ENCODE results near the gene DDX27. TPM values are rescaled to one million over a fixed set of nuclear protein-coding genes. Genes with fewer than 3 reads are reported as not detected.

The DDX27 gene
- total RNA-seq, 1 donor from 2014 or later, result 27.8 TPM

GRCh38 chr20:49199729-49200293 is 19.4 kb upstream of the DDX27 start:
- ATAC-seq, result no peak

GRCh38 chr20:49203011-49203410 is 16.2 kb upstream of the DDX27 start:
- intact Hi-C loops (cut with DNase I), result no loop called here
- Histone ChIP-seq H3K4me3 (no peak overlapping the region), H3K27me3 (ENCODE audit: low read depth) (no peaks in the 10 kb centered on the region), H3K4me1 (no peaks in the 10 kb centered on the region), H3K27ac (no peak overlapping the region), H3K36me3 (no peaks in the 10 kb centered on the region), H3K9me3 (no peaks in the 10 kb centered on the region)
- no peak for TF ChIP-seq CTCF (IDR thresholded peaks at IDR 0.05)
- ATAC-seq, result no peak
- no peak for DNase-seq

More at GRCh38 chr20:49199729-49200293, 19.4 kb upstream of the DDX27 start:
- no peak for DNase-seq
- no peak for TF ChIP-seq CTCF (IDR thresholded peaks at IDR 0.05)
- no peaks in the 10 kb centered on the region for H3K9me3 ChIP-seq
- intact Hi-C loops (cut with DNase I), result no loop called here
- H3K36me3 ChIP-seq, result no peaks in the 10 kb centered on the region
- H3K27ac ChIP-seq, result no peak overlapping the region
- H3K4me3 ChIP-seq, result no peak overlapping the region
- H3K27me3 ChIP-seq (ENCODE audit: low read depth), result no peaks in the 10 kb centered on the region
- H3K4me1 ChIP-seq, result no peaks in the 10 kb centered on the region

GRCh38 chr20:49203746-49204145 is 15.5 kb upstream of the DDX27 start:
- H3K27me3 ChIP-seq (ENCODE audit: low read depth), result no peaks in the 10 kb centered on the region
- H3K36me3 ChIP-seq, result no peaks in the 10 kb centered on the region
- no peaks in the 10 kb centered on the region for H3K9me3 ChIP-seq
- H3K27ac ChIP-seq, result no peak overlapping the region
- TF ChIP-seq CTCF (IDR thresholded peaks at IDR 0.05), result no peak
- no peak for ATAC-seq
- no peaks in the 10 kb centered on the region for H3K4me1 ChIP-seq
- no peak overlapping the region for H3K4me3 ChIP-seq
- no peak for DNase-seq
- intact Hi-C loops (cut with DNase I), result no loop called here

GRCh38 chr20:49207076-49207475 is 12.1 kb upstream of the DDX27 start:
- intact Hi-C loops (cut with DNase I), result no loop called here

GRCh38 chr20:49210101-49210756 is 9.0 kb upstream of the DDX27 start:
- no peaks in the 10 kb centered on the region for H3K36me3 ChIP-seq
- H3K4me3 ChIP-seq, result no peak overlapping the region
- TF ChIP-seq CTCF (IDR thresholded peaks at IDR 0.05), result no peak
- DNase-seq (no peak), ATAC-seq (peak in 1 of 2 donors; percentile 83)
- H3K27ac ChIP-seq, result peak overlapping the region; percentile 0
- no peaks in the 10 kb centered on the region for H3K4me1 ChIP-seq
- intact Hi-C loops (cut with DNase I), result loop anchor here (10.0 kb wide), 1 partner anchor 75 kb away; no protein-coding TSS in a partner anchor
- H3K27me3 ChIP-seq (ENCODE audit: low read depth), result no peaks in the 10 kb centered on the region
- H3K9me3 ChIP-seq, result peaks cover 11% of the 10 kb centered on the region

More at GRCh38 chr20:49207076-49207475, 12.1 kb upstream of the DDX27 start:
- H3K27ac ChIP-seq, result no peak overlapping the region
- no peaks in the 10 kb centered on the region for H3K27me3 ChIP-seq (ENCODE audit: low read depth)
- no peak for TF ChIP-seq CTCF (IDR thresholded peaks at IDR 0.05)
- H3K4me1 ChIP-seq, result no peaks in the 10 kb centered on the region
- no peak for DNase-seq
- H3K9me3 ChIP-seq, result peaks cover 11% of the 10 kb centered on the region
- H3K36me3 ChIP-seq, result no peaks in the 10 kb centered on the region
- H3K4me3 ChIP-seq, result no peak overlapping the region
- ATAC-seq, result no peak

All from lower lobe of right lung (tissue), 2 donors.